ENCODE measurements around the gene COQ4.

DNA sequence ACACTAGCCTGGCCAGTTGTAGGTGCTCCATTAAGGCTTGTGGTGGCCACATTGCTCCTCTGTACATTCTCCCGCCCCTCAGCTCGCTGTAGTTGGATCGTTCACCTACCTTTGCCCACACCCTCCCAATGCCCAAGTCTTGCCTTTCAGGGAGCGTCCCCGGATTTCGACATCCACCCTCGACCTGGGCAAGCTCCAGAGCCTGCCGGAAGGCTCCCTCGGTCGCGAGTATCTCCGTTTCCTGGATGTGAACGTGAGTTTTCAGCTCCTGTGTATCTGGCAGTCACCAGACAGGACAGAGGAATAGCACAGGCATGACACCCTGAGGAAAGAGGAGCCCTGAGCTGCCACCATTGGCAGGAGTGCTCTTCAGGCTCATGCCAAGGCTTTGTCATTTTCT is 3.0 kb downstream of the COQ4 start:
- TF ChIP-seq, protein P1, sequence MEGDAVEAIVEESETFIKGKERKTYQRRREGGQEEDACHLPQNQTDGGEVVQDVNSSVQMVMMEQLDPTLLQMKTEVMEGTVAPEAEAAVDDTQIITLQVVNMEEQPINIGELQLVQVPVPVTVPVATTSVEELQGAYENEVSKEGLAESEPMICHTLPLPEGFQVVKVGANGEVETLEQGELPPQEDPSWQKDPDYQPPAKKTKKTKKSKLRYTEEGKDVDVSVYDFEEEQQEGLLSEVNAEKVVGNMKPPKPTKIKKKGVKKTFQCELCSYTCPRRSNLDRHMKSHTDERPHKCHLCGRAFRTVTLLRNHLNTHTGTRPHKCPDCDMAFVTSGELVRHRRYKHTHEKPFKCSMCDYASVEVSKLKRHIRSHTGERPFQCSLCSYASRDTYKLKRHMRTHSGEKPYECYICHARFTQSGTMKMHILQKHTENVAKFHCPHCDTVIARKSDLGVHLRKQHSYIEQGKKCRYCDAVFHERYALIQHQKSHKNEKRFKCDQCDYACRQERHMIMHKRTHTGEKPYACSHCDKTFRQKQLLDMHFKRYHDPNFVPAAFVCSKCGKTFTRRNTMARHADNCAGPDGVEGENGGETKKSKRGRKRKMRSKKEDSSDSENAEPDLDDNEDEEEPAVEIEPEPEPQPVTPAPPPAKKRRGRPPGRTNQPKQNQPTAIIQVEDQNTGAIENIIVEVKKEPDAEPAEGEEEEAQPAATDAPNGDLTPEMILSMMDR (IDR thresholded peaks at IDR 0.05) = no peak
- no peak for TF ChIP-seq ZFX (IDR thresholded peaks at IDR 0.05; ENCODE audit: borderline replicate concordance)
